Measurements from ENCODE around the gene EVI2A. TPM values are rescaled to one million over a fixed set of nuclear protein-coding genes. Genes with fewer than 3 reads are reported as not detected.

EVI2A gene
- total RNA-seq, 1 donor from 2014 or later: not detected

GRCh38 chr17:31296142-31296541 lies 25.3 kb downstream of the EVI2A start:
- no peak overlapping the region for H3K27ac Mint-ChIP-seq (ENCODE audit: unreplicated experiment)
- H3K4me1 Mint-ChIP-seq (ENCODE audit: unreplicated experiment): no peaks in the 10 kb centered on the region
- no peaks in the 10 kb centered on the region for H3K36me3 Mint-ChIP-seq (ENCODE audit: low read depth, unreplicated experiment)
- DNase-seq (ENCODE audit: low spot score): no peak
- TF ChIP-seq CTCF (IDR thresholded peaks at IDR 0.05; ENCODE audit: unreplicated experiment): no peak
- H3K4me3 Mint-ChIP-seq (ENCODE audit: unreplicated experiment): no peak overlapping the region
- H3K9me3 Mint-ChIP-seq (ENCODE audit: unreplicated experiment): no peaks in the 10 kb centered on the region
- H3K27me3 Mint-ChIP-seq (ENCODE audit: unreplicated experiment): no peaks in the 10 kb centered on the region

- H3K27ac Mint-ChIP-seq (ENCODE audit: unreplicated experiment): no peak overlapping the region
- no peaks in the 10 kb centered on the region for H3K4me1 Mint-ChIP-seq (ENCODE audit: unreplicated experiment)
- TF ChIP-seq CTCF (IDR thresholded peaks at IDR 0.05; ENCODE audit: unreplicated experiment): no peak
- no peaks in the 10 kb centered on the region for H3K36me3 Mint-ChIP-seq (ENCODE audit: low read depth, unreplicated experiment)
- H3K4me3 Mint-ChIP-seq (ENCODE audit: unreplicated experiment): no peak overlapping the region
- no peaks in the 10 kb centered on the region for H3K27me3 Mint-ChIP-seq (ENCODE audit: unreplicated experiment)
- H3K9me3 Mint-ChIP-seq (ENCODE audit: unreplicated experiment): no peaks in the 10 kb centered on the region
- no peak for DNase-seq (ENCODE audit: low spot score)
These were observed 25.9 kb downstream of the EVI2A start for GRCh38 chr17:31295489-31295871.

GRCh38 chr17:31294820-31295488 lies 26.5 kb downstream of the EVI2A start:
- Mint-ChIP-seq H3K4me3 (ENCODE audit: unreplicated experiment) (no peak overlapping the region), H3K36me3 (ENCODE audit: low read depth, unreplicated experiment) (no peaks in the 10 kb centered on the region), H3K27me3 (ENCODE audit: unreplicated experiment) (no peaks in the 10 kb centered on the region), H3K27ac (ENCODE audit: unreplicated experiment) (no peak overlapping the region), H3K9me3 (ENCODE audit: unreplicated experiment) (no peaks in the 10 kb centered on the region), H3K4me1 (ENCODE audit: unreplicated experiment) (no peaks in the 10 kb centered on the region)
- TF ChIP-seq CTCF (IDR thresholded peaks at IDR 0.05; ENCODE audit: unreplicated experiment): no peak
- no peak for DNase-seq (ENCODE audit: low spot score)

- H3K27ac Mint-ChIP-seq (ENCODE audit: unreplicated experiment): no peak overlapping the region
- no peaks in the 10 kb centered on the region for H3K4me1 Mint-ChIP-seq (ENCODE audit: unreplicated experiment)
- no peaks in the 10 kb centered on the region for H3K9me3 Mint-ChIP-seq (ENCODE audit: unreplicated experiment)
- DNase-seq (ENCODE audit: low spot score): no peak
- no peak overlapping the region for H3K4me3 Mint-ChIP-seq (ENCODE audit: unreplicated experiment)
- TF ChIP-seq CTCF (IDR thresholded peaks at IDR 0.05; ENCODE audit: unreplicated experiment): no peak
- no peaks in the 10 kb centered on the region for H3K36me3 Mint-ChIP-seq (ENCODE audit: low read depth, unreplicated experiment)
- no peaks in the 10 kb centered on the region for H3K27me3 Mint-ChIP-seq (ENCODE audit: unreplicated experiment)
These were observed 27.2 kb downstream of the EVI2A start for GRCh38 chr17:31294231-31294630.

- Mint-ChIP-seq H3K4me1 (ENCODE audit: unreplicated experiment) (no peaks in the 10 kb centered on the region), H3K27me3 (ENCODE audit: unreplicated experiment) (no peaks in the 10 kb centered on the region), H3K9me3 (ENCODE audit: unreplicated experiment) (no peaks in the 10 kb centered on the region), H3K4me3 (ENCODE audit: unreplicated experiment) (no peak overlapping the region), H3K27ac (ENCODE audit: unreplicated experiment) (no peak overlapping the region), H3K36me3 (ENCODE audit: low read depth, unreplicated experiment) (no peaks in the 10 kb centered on the region)
- no peak for TF ChIP-seq CTCF (IDR thresholded peaks at IDR 0.05; ENCODE audit: unreplicated experiment)
- no peak for DNase-seq (ENCODE audit: low spot score)
These were observed 27.8 kb downstream of the EVI2A start for GRCh38 chr17:31293581-31293980.
